AG04450 (cell line): Measurements from ENCODE around the gene CGB5. TPM values are rescaled to one million over a fixed set of nuclear protein-coding genes. Genes with fewer than 3 reads are reported as not detected.
"Not testable (repeated sequence)": the region's sequence is repeated elsewhere in the genome, so short reads cannot be mapped to it uniquely, and the experiment has no call there.

ENCODE experiments used
- CTCF ChIA-PET: fragments of 300-600, 350-600 bp; formaldehyde crosslinking; extraction: SDS; loops from one replicate; lab custom pipeline; 2022; ENCODE audit warnings: antibody characterized with exemption, inconsistent platforms; lab: Charles Lee
- POLR2A ChIA-PET: fragments of 350-600 bp; formaldehyde crosslinking; extraction: SDS; loops from one replicate; lab custom pipeline; 2021; ENCODE audit warnings: antibody characterized with exemption, inconsistent platforms; lab: Yijun Ruan, JAX
- DNase-seq: peaks from one replicate; pipeline ENCODE4 v3.0.0-alpha.2; 2011; ENCODE audit warnings: low read depth, low spot score
- H3K27ac ChIP-seq: one replicate; pipeline ENCODE4 v1.5.1; 2012; ENCODE audit warnings: low read depth, low read length, control low read depth
- H3K27me3 ChIP-seq: one replicate; pipeline ENCODE4 v1.6.0; 2012; ENCODE audit warnings: low read length; ENCODE audit not compliant: control insufficient read depth, insufficient read depth
- H3K4me3 ChIP-seq: 2 replicates; pipeline ENCODE4 v1.5.1; 2011; ENCODE audit warnings: mild to moderate bottlenecking, low read depth, low read length, control low read depth
- H3K9me3 ChIP-seq: 2 replicates; pipeline ENCODE4 v1.5.1; 2012; ENCODE audit warnings: low read length; ENCODE audit not compliant: control insufficient read depth, insufficient read depth
- polyA plus RNA-seq: library from polyadenylated mRNA; depleted of rRNA; stranded (reverse); fragments of >200 nt; gene quantifications from 2 replicates; pipeline ENCODE4 v1.2.3, GENCODE V29; 2011
- TF ChIP-seq, protein P1 (sequence below): IDR thresholded peaks from 2 replicates; pipeline ENCODE4 v1.5.1; 2011; ENCODE audit warnings: low read depth, low read length, control low read depth, inconsistent platforms

Gene CGB5
- polyA plus RNA-seq, 1 experiment = not detected

DNA sequence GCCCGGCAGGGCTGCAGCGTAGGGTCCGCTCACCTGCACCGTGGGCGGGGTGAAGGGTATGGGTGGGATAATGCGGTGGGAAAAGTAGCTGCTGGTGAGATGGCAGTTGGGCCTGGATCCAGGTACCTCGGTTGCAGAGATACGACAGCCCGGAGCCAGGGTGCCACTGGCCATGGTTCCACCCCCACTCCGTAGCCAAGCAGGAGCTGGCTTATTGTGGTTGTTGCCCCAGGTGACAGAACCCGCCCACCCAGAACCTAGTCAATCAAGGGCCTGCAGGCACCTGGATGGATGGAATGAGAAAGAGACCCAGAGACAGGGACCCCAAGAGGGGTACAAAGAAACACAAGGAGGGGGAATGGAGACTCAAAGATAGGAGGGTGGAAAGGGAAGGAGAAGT, 23.3 kb upstream of the CGB5 start:
- TF ChIP-seq, protein P1, sequence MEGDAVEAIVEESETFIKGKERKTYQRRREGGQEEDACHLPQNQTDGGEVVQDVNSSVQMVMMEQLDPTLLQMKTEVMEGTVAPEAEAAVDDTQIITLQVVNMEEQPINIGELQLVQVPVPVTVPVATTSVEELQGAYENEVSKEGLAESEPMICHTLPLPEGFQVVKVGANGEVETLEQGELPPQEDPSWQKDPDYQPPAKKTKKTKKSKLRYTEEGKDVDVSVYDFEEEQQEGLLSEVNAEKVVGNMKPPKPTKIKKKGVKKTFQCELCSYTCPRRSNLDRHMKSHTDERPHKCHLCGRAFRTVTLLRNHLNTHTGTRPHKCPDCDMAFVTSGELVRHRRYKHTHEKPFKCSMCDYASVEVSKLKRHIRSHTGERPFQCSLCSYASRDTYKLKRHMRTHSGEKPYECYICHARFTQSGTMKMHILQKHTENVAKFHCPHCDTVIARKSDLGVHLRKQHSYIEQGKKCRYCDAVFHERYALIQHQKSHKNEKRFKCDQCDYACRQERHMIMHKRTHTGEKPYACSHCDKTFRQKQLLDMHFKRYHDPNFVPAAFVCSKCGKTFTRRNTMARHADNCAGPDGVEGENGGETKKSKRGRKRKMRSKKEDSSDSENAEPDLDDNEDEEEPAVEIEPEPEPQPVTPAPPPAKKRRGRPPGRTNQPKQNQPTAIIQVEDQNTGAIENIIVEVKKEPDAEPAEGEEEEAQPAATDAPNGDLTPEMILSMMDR = no peak
- Histone ChIP-seq H3K9me3 (no peaks in the 10 kb centered on the region; the same call in 1 of the 2 replicates), H3K27me3 (no peaks in the 10 kb centered on the region), H3K27ac (no peak overlapping the region), H3K4me3 (no peak overlapping the region)
- DNase-seq = no peak
- CTCF ChIA-PET = interaction anchor here (1.5 to 3.7 kb wide), 2 partner anchors 22 to 27 kb away, joined by 6 to 28 read pairs; partner anchors contain the start of genes GYS1 and RUVBL2
- POLR2A ChIA-PET = no interaction called here

DNA sequence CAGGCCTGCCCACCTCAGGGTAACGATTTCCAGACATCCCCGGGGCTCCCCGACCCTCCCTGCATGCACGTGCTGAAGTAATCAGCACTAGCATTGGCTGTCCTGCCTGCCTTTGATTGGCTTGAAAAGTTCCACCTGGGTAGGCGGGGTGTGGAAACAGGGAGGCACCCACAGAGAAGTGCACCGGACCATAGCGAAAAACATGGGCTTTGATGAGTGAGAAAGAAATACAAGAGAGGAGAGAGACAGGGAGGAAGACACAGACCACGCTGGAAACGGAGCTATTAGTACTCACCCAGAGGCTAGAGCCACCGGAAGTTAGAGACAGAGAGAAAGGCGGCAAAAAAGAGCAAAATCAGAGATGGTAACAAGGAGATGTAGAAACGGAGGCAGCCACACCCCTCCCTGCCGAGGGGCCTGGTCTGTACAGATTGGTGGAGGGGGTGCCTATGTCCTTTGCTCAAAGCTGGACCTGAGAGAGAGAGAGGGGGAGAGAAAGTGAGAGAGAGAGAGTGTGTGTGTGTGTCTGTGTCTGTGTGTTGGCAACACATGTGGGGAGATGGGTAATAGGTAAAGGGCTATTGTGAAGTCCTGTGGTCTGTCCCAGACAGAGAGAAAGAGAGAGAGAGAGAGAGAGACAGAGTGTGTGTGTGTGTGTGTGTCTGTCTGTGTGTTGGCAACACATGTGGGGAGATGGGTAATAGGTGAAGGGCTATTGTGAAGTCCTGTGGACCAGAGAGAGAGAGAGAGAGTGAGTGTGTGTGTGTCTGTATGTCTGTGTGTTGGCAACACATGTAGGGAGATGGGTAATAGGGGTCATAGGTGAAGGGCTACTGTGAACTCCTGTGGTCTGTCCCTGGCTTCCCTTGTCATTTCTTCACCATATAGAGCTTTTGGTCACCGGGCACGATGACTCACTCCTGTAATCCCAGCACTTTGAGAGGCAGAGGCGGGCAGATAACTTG, 22.4 kb upstream of the CGB5 start:
- POLR2A ChIA-PET = no interaction called here
- Histone ChIP-seq H3K9me3 (no peaks in the 10 kb centered on the region; the same call in 1 of the 2 replicates), H3K27me3 (no peaks in the 10 kb centered on the region), H3K4me3 (no peak overlapping the region), H3K27ac (no peak overlapping the region)
- CTCF ChIA-PET = interaction anchor here (0.9 to 3.7 kb wide), 2 partner anchors 21 to 22 kb away, joined by 3 to 28 read pairs; no protein-coding TSS in a partner anchor
- TF ChIP-seq, protein P1 = no peak
- DNase-seq = no peak

- CTCF ChIA-PET = interaction anchor here (0.9 kb wide), 1 partner anchor 22 kb away, joined by 3 read pairs; no protein-coding TSS in a partner anchor
- POLR2A ChIA-PET = no interaction called here
Observed at GRCh38 chr19:49022116-49022515, 21.5 kb upstream of the CGB5 start.

GRCh38 chr19:49024233-49024632, 19.4 kb upstream of the CGB5 start, which contains the start of gene CGB3:
CGB3 (minus strand) TSS chr19:49024333; CDS start chr19:49023971, 362 bp downstream.
- H3K27ac ChIP-seq, H3K4me3 ChIP-seq, DNase-seq, H3K27me3 ChIP-seq, POLR2A ChIA-PET, H3K9me3 ChIP-seq, CTCF ChIA-PET: not testable (repeated sequence)

More at GRCh38 chr19:49022116-49022515, 21.5 kb upstream of the CGB5 start:
- no peak for DNase-seq
- no peaks in the 10 kb centered on the region for H3K27me3 ChIP-seq
- TF ChIP-seq, protein P1 = no peak
- no peaks in the 10 kb centered on the region; the same call in 1 of the 2 replicates for H3K9me3 ChIP-seq
- H3K4me3 ChIP-seq = no peak overlapping the region
- no peak overlapping the region for H3K27ac ChIP-seq

- H3K4me3 ChIP-seq, POLR2A ChIA-PET, DNase-seq, H3K27me3 ChIP-seq, CTCF ChIA-PET, H3K9me3 ChIP-seq, H3K27ac ChIP-seq: not testable (repeated sequence)
Observed at GRCh38 chr19:49025088-49025487, 18.6 kb upstream of the CGB5 start.

DNA sequence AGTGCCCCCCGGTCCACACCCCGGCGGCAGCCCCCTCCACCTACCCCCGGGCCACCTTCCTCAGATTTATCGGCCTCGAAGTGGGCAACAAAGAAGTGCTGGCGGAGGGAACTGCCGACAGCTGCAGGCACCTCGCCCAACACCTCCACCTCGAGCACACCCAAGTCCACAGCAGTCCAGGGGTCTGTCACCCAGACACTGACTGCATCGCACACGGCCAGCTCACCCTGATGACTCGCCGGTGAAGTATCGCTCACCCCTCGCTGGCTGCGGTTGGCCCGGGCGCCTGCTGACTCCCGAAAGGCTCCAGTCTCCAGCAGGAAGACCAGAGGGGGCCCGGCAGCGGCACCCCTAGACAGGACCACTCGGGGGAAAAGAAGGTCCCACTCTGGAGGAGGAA, 18.0 kb upstream of the CGB5 start:
- H3K9me3 ChIP-seq, H3K27me3 ChIP-seq, H3K4me3 ChIP-seq, CTCF ChIA-PET, DNase-seq, H3K27ac ChIP-seq, POLR2A ChIA-PET: not testable (repeated sequence)

- H3K27ac ChIP-seq, H3K4me3 ChIP-seq, H3K27me3 ChIP-seq, H3K9me3 ChIP-seq, POLR2A ChIA-PET, DNase-seq, CTCF ChIA-PET: not testable (repeated sequence)
Observed at GRCh38 chr19:49028686-49029085, 15.0 kb upstream of the CGB5 start.

- H3K27me3 ChIP-seq, POLR2A ChIA-PET, H3K4me3 ChIP-seq, H3K27ac ChIP-seq, DNase-seq, H3K9me3 ChIP-seq: not testable (repeated sequence)
- CTCF ChIA-PET = interaction anchor here (1.1 kb wide), 1 partner anchor 36 kb away, joined by 3 read pairs; the partner anchor contains the start of gene RUVBL2
Observed at GRCh38 chr19:49029749-49030148, 13.9 kb upstream of the CGB5 start.

DNA sequence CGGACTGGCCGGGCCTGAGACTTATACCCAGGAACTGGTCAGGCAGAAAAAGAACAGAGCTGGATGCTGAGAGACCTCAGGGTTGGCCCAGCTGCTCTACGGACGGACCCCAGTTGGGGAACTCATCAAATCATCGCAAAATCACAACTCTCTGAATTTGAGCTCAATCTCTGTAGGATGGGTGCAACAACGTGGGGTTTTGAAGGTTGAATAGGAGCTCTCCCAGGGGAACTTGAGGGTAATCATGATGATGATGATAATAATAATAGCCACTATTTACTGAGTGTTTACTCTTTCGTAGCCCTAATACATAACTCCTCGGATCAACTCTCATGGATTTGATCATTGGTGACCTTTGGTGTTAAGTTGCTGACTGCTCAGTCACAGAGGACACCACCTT, 13.3 kb upstream of the CGB5 start:
- POLR2A ChIA-PET = not testable (repeated sequence)

More for the DNA sequence above, 13.3 kb upstream of the CGB5 start:
- not testable (repeated sequence) for H3K27me3 ChIP-seq, H3K9me3 ChIP-seq, H3K27ac ChIP-seq, DNase-seq, H3K4me3 ChIP-seq
- CTCF ChIA-PET = interaction anchor here (1.1 kb wide), 1 partner anchor 37 kb away, joined by 3 read pairs; the partner anchor contains the start of gene RUVBL2
